K562 (cell line): ENCODE data around the gene CPED1. TPM values are rescaled to one million over a fixed set of nuclear protein-coding genes. Genes with fewer than 3 reads are reported as not detected.

Experiments
- ATAC-seq: fragments of 200-7000 bp; cut with Tn5 transposase; 3 replicates; pipeline ENCODE4 v1.9.1; 2020; ENCODE audit warnings: moderate library complexity
- BruUV-seq: library from RNA; stranded (reverse); fragments of 400-500 nt; replicated peaks from 2 replicates; lab custom pipeline; 2021; lab: Mats Ljungman, UMichigan
- CTCF ChIA-PET: fragments of 300-600 bp; formaldehyde crosslinking; extraction: SDS; loops from one replicate; lab custom pipeline; 2021; ENCODE audit warnings: low intra/inter-chr PET ratio; lab: Yijun Ruan, JAX
- POLR2A ChIA-PET: fragments of 300-600, 350-650 bp; sonication (Branson Sonifier 250); formaldehyde crosslinking; extraction: SDS; loops from one replicate; lab custom pipeline; 2021; ENCODE audit warnings: antibody characterized with exemption, inconsistent platforms; lab: Yijun Ruan, JAX
- DNase-seq, 4 experiments: peaks; one replicate each; pipeline versions ENCODE4 v3.0.0 to v3.0.0-alpha.2; 2011 to 2018; ENCODE audit warnings: low spot score in 3 of 4, mixed read lengths in 3 of 4; ENCODE audit errors: extremely low read depth in 1 of 4
- FAIRE-seq: peaks from 2 replicates; lab custom pipeline; 2011; peaks lifted over from hg19 to GRCh38; lab: Jason Lieb, UNC
- H2AFZ ChIP-seq: 2 replicates; pipeline ENCODE4 v1.6.0; 2011; ENCODE audit warnings: low read depth, low read length, control low read depth, inconsistent platforms
- H3K27ac ChIP-seq: fragments of 200-600 bp; 3 replicates; pipeline ENCODE4 v1.8.0; 2011; ENCODE audit warnings: low read depth, mild to moderate bottlenecking, control low read depth, inconsistent platforms, low read length, moderate library complexity, mixed read lengths; ENCODE audit errors: extremely low read depth
- H3K27me3 ChIP-seq, 2 experiments: fragments of 300-600 bp in 1 of 2; 2 replicates in 1 of 2; 3 replicates in 1 of 2; pipeline versions ENCODE4 v1.6.0 to v1.8.0; 2011; ENCODE audit warnings: inconsistent platforms in 2 of 2, low read length in 2 of 2, mild to moderate bottlenecking in 1 of 2, mixed read lengths in 1 of 2, moderate library complexity in 1 of 2; ENCODE audit not compliant: control insufficient read depth in 2 of 2, insufficient read depth in 2 of 2
- H3K36me3 ChIP-seq: fragments of 300-600 bp; 3 replicates; pipeline ENCODE4 v1.8.0; 2011; ENCODE audit warnings: mild to moderate bottlenecking, low read length, inconsistent platforms; ENCODE audit not compliant: control insufficient read depth, insufficient read depth
- H3K4me1 ChIP-seq, 2 experiments: fragments of 200-600 bp in 1 of 2; replicated peaks in 1 of 2; 2 replicates in 1 of 2; 3 replicates in 1 of 2; pipeline versions ENCODE4 v1.5.1 to v1.8.0; 2011; ENCODE audit warnings: inconsistent platforms in 2 of 2, low read length in 2 of 2, mild to moderate bottlenecking in 1 of 2, mixed read lengths in 1 of 2, moderate library complexity in 1 of 2; ENCODE audit not compliant: control insufficient read depth in 2 of 2, insufficient read depth in 2 of 2
- H3K4me2 ChIP-seq: 2 replicates; pipeline ENCODE4 v1.6.1; 2011; ENCODE audit warnings: low read length, control low read depth, inconsistent platforms, mixed read lengths; ENCODE audit not compliant: insufficient read depth
- H3K4me3 ChIP-seq: fragments of 200-600 bp; sonication (generic), shearing (Covaris generic); 2 replicates; pipeline ENCODE4 v1.5.1; 2016; ENCODE audit warnings: control low read depth, inconsistent platforms
- H3K79me2 ChIP-seq: fragments of 200-600 bp; 3 replicates; pipeline ENCODE4 v1.8.0; 2011; ENCODE audit warnings: low read length, inconsistent platforms; ENCODE audit not compliant: control insufficient read depth, insufficient read depth
- H3K9ac ChIP-seq, 2 experiments: 2 replicates each; pipeline versions ENCODE4 v1.6.0 to v1.6.1; 2011; ENCODE audit warnings: low read depth in 2 of 2, low read length in 2 of 2, control low read depth in 1 of 2, inconsistent platforms in 1 of 2, mild to moderate bottlenecking in 1 of 2, mixed read lengths in 1 of 2; ENCODE audit not compliant: insufficient read depth in 1 of 2
- H3K9me1 ChIP-seq: one replicate; pipeline ENCODE4 v1.6.0; 2011; ENCODE audit warnings: inconsistent platforms, mild to moderate bottlenecking, low read length, moderate library complexity; ENCODE audit not compliant: control insufficient read depth, insufficient read depth
- H3K9me3 ChIP-seq: replicated peaks from 2 replicates; pipeline ENCODE4 v1.5.1; 2011; ENCODE audit warnings: low read depth, low read length, inconsistent platforms; ENCODE audit not compliant: control insufficient read depth, insufficient read depth
- H4K20me1 ChIP-seq: replicated peaks from 2 replicates; pipeline ENCODE4 v1.6.1; 2011; ENCODE audit warnings: low read length, inconsistent platforms, mixed read lengths; ENCODE audit not compliant: control insufficient read depth, insufficient read depth
- BRD4 ChIP-seq: fragments of 200-600 bp; sonication (generic); IDR thresholded peaks from 2 replicates; pipeline ENCODE4 v1.6.1; 2017; ENCODE audit warnings: inconsistent platforms
- E2F4 ChIP-seq: sonication (generic); formaldehyde crosslinking; IDR thresholded peaks from 2 replicates; pipeline ENCODE4 v1.8.0; 2022; ENCODE audit warnings: mild to moderate bottlenecking, low read depth, missing genetic modification reagents
- GTF2B ChIP-seq: IDR thresholded peaks from 2 replicates; pipeline ENCODE4 v1.6.1; 2011; ENCODE audit not compliant: insufficient read length; ENCODE audit errors: extremely low read depth
- HDAC1 ChIP-seq, 2 experiments: fragments of 450-650 bp; IDR thresholded peaks; 2 replicates each; pipeline ENCODE4 v1.6.1; 2016 to 2017; ENCODE audit warnings: inconsistent platforms in 1 of 2, mild to moderate bottlenecking in 1 of 2, moderate library complexity in 1 of 2
- HEY1 ChIP-seq: fragments of 250-450 bp; sonication (Bioruptor Pico); IDR thresholded peaks from 2 replicates; pipeline ENCODE4 v1.5.0; 2020; ENCODE audit warnings: mild to moderate bottlenecking, moderate library complexity, borderline replicate concordance
- ILK ChIP-seq: fragments of 450-650 bp; IDR thresholded peaks from 2 replicates; pipeline ENCODE4 v1.6.1; 2016; ENCODE audit warnings: missing genetic modification characterization, low read depth, mild to moderate bottlenecking, missing compliant biosample characterization, moderate library complexity, borderline replicate concordance
- IRF1 ChIP-seq: sonication (generic); formaldehyde crosslinking; IDR thresholded peaks from 2 replicates; pipeline ENCODE4 v1.8.0; 2022; ENCODE audit warnings: missing genetic modification reagents, mild to moderate bottlenecking, borderline replicate concordance
- KDM4B ChIP-seq, 2 experiments: fragments of 450-650 bp in 1 of 2; sonication (generic) in 1 of 2; IDR thresholded peaks; 2 replicates each; pipeline ENCODE4 v1.6.1; 2016 to 2017; ENCODE audit warnings: borderline replicate concordance in 2 of 2, antibody characterized with exemption in 1 of 2, low read depth in 1 of 2, mild to moderate bottlenecking in 1 of 2
- NR1H2 ChIP-seq: sonication (generic); formaldehyde crosslinking; IDR thresholded peaks from 2 replicates; pipeline ENCODE4 v1.4.0; 2020; ENCODE audit warnings: mild to moderate bottlenecking, missing genetic modification reagents
- RCOR1 ChIP-seq, 2 experiments: IDR thresholded peaks; 2 replicates each; pipeline ENCODE4 v1.6.1; 2012; ENCODE audit warnings: low read depth in 2 of 2, low read length in 2 of 2, borderline replicate concordance in 1 of 2, improper control_type of control experiment in 1 of 2
- SREBF1 ChIP-seq: fragments of 150-350 bp; IDR thresholded peaks from 2 replicates; pipeline ENCODE4 v1.6.1; 2014; ENCODE audit warnings: antibody characterized with exemption, low read depth, low read length, borderline replicate concordance
- SRSF7 ChIP-seq: fragments of 200-400 bp; formaldehyde crosslinking; optimal IDR thresholded peaks from 2 replicates; pipeline ENCODE3; 2017; ENCODE audit warnings: mild to moderate bottlenecking, low read depth, low read length
- STAT5B ChIP-seq: fragments of 250-450 bp; sonication (Bioruptor Pico); IDR thresholded peaks from 2 replicates; pipeline ENCODE4 v1.8.0; 2021; ENCODE audit warnings: mild to moderate bottlenecking, inconsistent platforms
- ZBTB8A ChIP-seq: fragments of 450-650 bp; IDR thresholded peaks from 2 replicates; pipeline ENCODE4 v1.6.1; 2018; ENCODE audit warnings: mild to moderate bottlenecking, moderate library complexity; ENCODE audit not compliant: partially characterized antibody
- ZBTB9 ChIP-seq: fragments of 450-650 bp; formaldehyde crosslinking; IDR thresholded peaks from 2 replicates; pipeline ENCODE4 v1.4.0; 2020; ENCODE audit warnings: mild to moderate bottlenecking, moderate library complexity
- ZEB2 ChIP-seq: fragments of 450-650 bp; IDR thresholded peaks from 2 replicates; pipeline ENCODE4 v1.6.1; 2016
- ZNF511 ChIP-seq: sonication (generic); formaldehyde crosslinking; IDR thresholded peaks from 2 replicates; pipeline ENCODE4 v1.8.0; 2022; ENCODE audit warnings: mild to moderate bottlenecking, missing genetic modification reagents
- WGBS: fragments of 100-300 bp; shearing (Covaris generic); methylation state at CpG from one replicate; pipeline ENCODE4 v1.1.6; 2016; ENCODE audit warnings: low coverage, mixed read lengths; ENCODE audit not compliant: insufficient coverage; ENCODE audit errors: missing lambda C conversion rate; 5-methylcytosine and 5-hydroxymethylcytosine counted together
- in situ Hi-C: fragments of 300-500 bp; cut with MboI; formaldehyde crosslinking; loops from 4 replicates; pipeline ENCODE4 v1.15.0; 2018; ENCODE audit warnings: inconsistent platforms, mixed read lengths
- intact Hi-C: fragments of 100-400 bp; cut with micrococcal nuclease; formaldehyde crosslinking; loops from 2 replicates; pipeline ENCODE4 v1.14.2; 2022
- polyA plus RNA-seq, 8 experiments: library from polyadenylated mRNA; depleted of rRNA in 4 of 8; stranded (reverse) in 5 of 8; unstranded in 3 of 8; fragments of >200 nt; fragmentation: Nextera tagmentation in 2 of 8; fragmentation: Illumina TruSeq in 1 of 8; extraction: Ambion mirVana in 2 of 8; extraction: Trizol in 1 of 8; gene quantifications; 2 replicates each; pipeline versions ENCODE4 v1.2.1 to v1.2.3, GENCODE V29; 2011 to 2014; ENCODE audit warnings: inconsistent platforms in 1 of 8, missing spikeins in 1 of 8
- total RNA-seq, 7 experiments: library from RNA; depleted of rRNA in 6 of 7; stranded (reverse); fragments of >200 nt in 6 of 7; fragmentation: Illumina TruSeq in 2 of 7; extraction: Trizol in 2 of 7; gene quantifications; 2 replicates each; pipeline versions ENCODE4 v1.2.1 to v1.2.3, GENCODE V29; 2011 to 2021; ENCODE audit warnings: low replicate concordance in 1 of 7

CPED1 gene
- total and polyA plus RNA-seq, 9 of the 15 experiments (the other 6 are each of a cell fraction or from before 2014, with no cell fraction given) = 195 to 393 (median 290) TPM

- TF ChIP-seq GTF2B (no peak), NR1H2 (0 out of 2 replicates have a peak, but pooled peaks have one; percentile 37), ZBTB8A (no peak), SRSF7 (no peak), BRD4 (no peak), KDM4B (IDR thresholded peaks at IDR 0.05; ENCODE audit: borderline replicate concordance in 2 of 2, low read depth in 1 of 2) (no peak), SREBF1 (no peak), ILK (no peak), RCOR1 (IDR thresholded peaks at IDR 0.05; ENCODE audit: borderline replicate concordance in 1 of 2, low read depth in 2 of 2, low read length in 2 of 2) (peak in 1 of 2 experiments; percentile 44; a peak in 1 of 4 replicates)
These were observed 1.9 kb upstream of the CPED1 start (continued) for GRCh38 chr7:120986650-120987049.

- FAIRE-seq (no peak), DNase-seq (peak; percentile 46 to 66 (median 61)), ATAC-seq (no peak)
- no peaks in the 10 kb centered on the region for H3K27me3 ChIP-seq
- peaks cover 47% of the 10 kb centered on the region for H3K79me2 ChIP-seq
- no TSS peak for BruUV-seq
- peak overlapping the region; percentile 92; the same call in 1 of the 2 replicates for H3K4me2 ChIP-seq
- H3K27ac ChIP-seq = no peak overlapping the region
- no peak overlapping the region; a peak in 1 of 4 replicates for H3K9ac ChIP-seq
- H3K9me3 ChIP-seq = no peaks in the 10 kb centered on the region
- ChIA-PET POLR2A (interaction anchor here (0.6 to 5.0 kb wide), 12 partner anchors 9 to 114 kb away, joined by 3 to 56 read pairs (median 4); partner anchors contain the start of gene ING3), CTCF (interaction anchor here (0.8 to 8.5 kb wide), 6 partner anchors 59 to 181 kb away, joined by 3 to 129 read pairs (median 3); no protein-coding TSS in a partner anchor)
- H3K4me3 ChIP-seq = no peak overlapping the region
- H2AFZ ChIP-seq = no peak overlapping the region
- no peaks in the 10 kb centered on the region for H3K9me1 ChIP-seq
- H3K4me1 ChIP-seq = peaks cover 9 to 37% of the 10 kb centered on the region in 2 experiments
- H4K20me1 ChIP-seq = no peaks in the 10 kb centered on the region
- in situ Hi-C loops = no loop called here
- intact Hi-C loops = loop anchor here (1.0 to 10.0 kb wide), 8 partner anchors 37 to 558 kb away; partner anchors contain the start of genes FAM3C and ING3
- WGBS = 1% methylated on average over 3 of the region's 3 CpGs
- peaks cover 16% of the 10 kb centered on the region for H3K36me3 ChIP-seq
- TF ChIP-seq HEY1 (CRISPR knock-in tag) (no peak), ZEB2 (peak; percentile 34; the same call in 1 of the 2 replicates), ZNF511 (CRISPR knock-in tag) (no peak), E2F4 (CRISPR knock-in tag) (no peak), STAT5B (CRISPR knock-in tag) (no peak), HDAC1 (IDR thresholded peaks at IDR 0.05) (peak in 1 of 2 experiments; percentile 51; a peak in 3 of 4 replicates), IRF1 (CRISPR knock-in tag) (no peak), ZBTB9 (CRISPR knock-in tag) (0 out of 2 replicates have a peak, but pooled peaks have one; percentile 14)
These were observed 1.2 kb upstream of the CPED1 start for GRCh38 chr7:120987280-120987679.
